ENCODE results near the gene EEF1AKMT2.

- TF ChIP-seq EZH2phosphoT487 (IDR thresholded peaks at IDR 0.05; ENCODE audit: borderline replicate concordance, low read length) = no peak
- no peak for TF ChIP-seq CTCF (conservative IDR thresholded peaks at IDR 0.05; ENCODE audit: low read depth, low read length)
- no peak for TF ChIP-seq EZH2 (IDR thresholded peaks at IDR 0.05; ENCODE audit: low read length, unreplicated experiment)
Observed at GRCh38 chr10:124831116-124831515, 39.4 kb upstream of the EEF1AKMT2 start.

Data from PC-3 (cell line).